HepG2 (cell line): ENCODE data around the gene MYL6B. TPM values are rescaled to one million over a fixed set of nuclear protein-coding genes. Genes with fewer than 3 reads are reported as not detected.
A peak's percentile ranks its signal among the peaks of the same experiment; 100 is the strongest.

Experiments
- ATF7 ChIP-seq, 2 experiments: fragments of 450-650 bp in 1 of 2; sonication (generic) in 1 of 2; formaldehyde crosslinking in 1 of 2; IDR thresholded peaks; 2 replicates each; pipeline versions ENCODE4 v1.4.0 to v1.6.1; 2016 to 2020; ENCODE audit warnings: antibody characterized with exemption in 1 of 2, mild to moderate bottlenecking in 1 of 2, missing genetic modification reagents in 1 of 2
- CBX2 ChIP-seq, 2 experiments: fragments of 200-600 bp in 1 of 2; sonication (generic); formaldehyde crosslinking in 1 of 2; IDR thresholded peaks; 2 replicates each; pipeline versions ENCODE4 v1.7.0 to v1.8.1; 2018 to 2022; ENCODE audit warnings: low read depth in 2 of 2, low read length in 1 of 2, mild to moderate bottlenecking in 1 of 2, missing genetic modification reagents in 1 of 2
- ETV6 ChIP-seq: sonication (generic); formaldehyde crosslinking; conservative IDR thresholded peaks from 2 replicates; pipeline ENCODE4 v1.4.0; 2020; ENCODE audit warnings: missing genetic modification reagents
- HDAC6 ChIP-seq: fragments of 200-600 bp; sonication (generic); IDR thresholded peaks from 2 replicates; pipeline ENCODE4 v1.7.0; 2017; ENCODE audit warnings: mild to moderate bottlenecking, antibody characterized with exemption, low read length, low read depth
- HNF4G ChIP-seq, 2 experiments: sonication (generic) in 1 of 2; formaldehyde crosslinking in 1 of 2; IDR thresholded peaks; 2 replicates each; pipeline versions ENCODE4 v1.4.0 to v1.6.1; 2011 to 2020; ENCODE audit warnings: borderline replicate concordance in 2 of 2, low read depth in 2 of 2, mild to moderate bottlenecking in 2 of 2, low read length in 1 of 2, missing genetic modification reagents in 1 of 2, moderate library complexity in 1 of 2
- HOXD1 ChIP-seq: sonication (generic); formaldehyde crosslinking; IDR thresholded peaks from 2 replicates; pipeline ENCODE4 v1.5.0; 2020; ENCODE audit warnings: missing genetic modification reagents
- KDM5B ChIP-seq: sonication (generic); formaldehyde crosslinking; IDR thresholded peaks from 2 replicates; pipeline ENCODE4 v1.4.0; 2020; ENCODE audit warnings: missing genetic modification reagents, mild to moderate bottlenecking, borderline replicate concordance
- NFE2L2 ChIP-seq: fragments of 150-350 bp; IDR thresholded peaks from 2 replicates; pipeline ENCODE4 v1.6.1; 2014; ENCODE audit warnings: low read length
- PHF21A ChIP-seq: sonication (generic); formaldehyde crosslinking; IDR thresholded peaks from 2 replicates; pipeline ENCODE4 v1.5.0; 2020; ENCODE audit warnings: mild to moderate bottlenecking, missing genetic modification reagents
- TAF1 ChIP-seq: sonication (generic); formaldehyde crosslinking; IDR thresholded peaks from 2 replicates; pipeline ENCODE4 v1.4.0; 2020; ENCODE audit warnings: missing genetic modification reagents
- U2AF1 ChIP-seq: fragments of 200-400 bp; formaldehyde crosslinking; optimal IDR thresholded peaks from 2 replicates; pipeline ENCODE3; 2017; ENCODE audit warnings: mild to moderate bottlenecking, low read depth, low read length
- ZBTB20 ChIP-seq: sonication (generic); formaldehyde crosslinking; IDR thresholded peaks from 2 replicates; pipeline ENCODE4 v1.8.1; 2023; ENCODE audit warnings: missing genetic modification reagents, low read depth, mild to moderate bottlenecking, borderline replicate concordance
- ZBTB46 ChIP-seq: sonication (generic); formaldehyde crosslinking; IDR thresholded peaks from 2 replicates; pipeline ENCODE4 v1.4.0; 2020; ENCODE audit warnings: mild to moderate bottlenecking, missing genetic modification reagents, borderline replicate concordance
- ZNF230 ChIP-seq: sonication (generic); formaldehyde crosslinking; IDR thresholded peaks from 2 replicates; pipeline ENCODE4 v1.4.0; 2020; ENCODE audit warnings: mild to moderate bottlenecking, missing genetic modification reagents
- ZNF282 ChIP-seq: fragments of 450-650 bp; IDR thresholded peaks from 2 replicates; pipeline ENCODE4 v1.6.1; 2018; ENCODE audit not compliant: partially characterized antibody
- ZNF335 ChIP-seq: sonication (generic); formaldehyde crosslinking; IDR thresholded peaks from 2 replicates; pipeline ENCODE4 v1.4.0; 2020; ENCODE audit warnings: missing genetic modification reagents
- ZNF607 ChIP-seq: sonication (generic); formaldehyde crosslinking; IDR thresholded peaks from 2 replicates; pipeline ENCODE4 v1.5.1; 2020; ENCODE audit warnings: missing genetic modification reagents, mild to moderate bottlenecking, borderline replicate concordance
- ZNF768 ChIP-seq: sonication (generic); formaldehyde crosslinking; IDR thresholded peaks from 2 replicates; pipeline ENCODE4 v1.4.0; 2020; ENCODE audit warnings: missing genetic modification reagents
- polyA plus RNA-seq, 8 experiments: library from polyadenylated mRNA; depleted of rRNA in 3 of 8; stranded (reverse) in 7 of 8; unstranded in 1 of 8; fragments of >200 nt; fragmentation: Illumina TruSeq in 4 of 8; extraction: Trizol in 4 of 8; gene quantifications; 2 replicates each; pipeline versions ENCODE4 v1.2.1 to v1.2.3, GENCODE V29; 2011 to 2016; ENCODE audit warnings: low read depth in 4 of 8, missing spikeins in 1 of 8, mixed read lengths in 1 of 8; ENCODE audit not compliant: insufficient read depth in 1 of 8
- total RNA-seq, 5 experiments: library from RNA; depleted of rRNA; stranded (reverse); fragments of >200 nt; fragmentation: Illumina TruSeq; extraction: Trizol; gene quantifications; 2 replicates each; pipeline ENCODE4 v1.2.3, GENCODE V29; 2016; ENCODE audit warnings: low read depth in 1 of 5
- TF ChIP-seq, protein P1 (sequence below), 2 experiments: fragments of 450-650 bp in 1 of 2; sonication (generic) in 1 of 2; formaldehyde crosslinking; IDR thresholded peaks; 2 replicates each; pipeline versions ENCODE4 v1.5.0 to v1.8.0; 2020 to 2022; ENCODE audit warnings: mild to moderate bottlenecking in 1 of 2, missing genetic modification reagents in 1 of 2
- TF ChIP-seq, protein P2 (sequence below): sonication (generic); formaldehyde crosslinking; IDR thresholded peaks from 2 replicates; pipeline ENCODE4 v1.8.0; 2022; ENCODE audit warnings: mild to moderate bottlenecking, missing genetic modification reagents
- TF ChIP-seq, protein P3 (sequence below): sonication (generic); formaldehyde crosslinking; IDR thresholded peaks from 2 replicates; pipeline ENCODE4 v1.5.0; 2020; ENCODE audit warnings: missing genetic modification reagents

The MYL6B gene
- total and polyA plus RNA-seq, 2 of the 13 experiments (the other 11 are each of a cell fraction or from before 2014, with no cell fraction given), result 75.7 to 88.7 TPM

DNA sequence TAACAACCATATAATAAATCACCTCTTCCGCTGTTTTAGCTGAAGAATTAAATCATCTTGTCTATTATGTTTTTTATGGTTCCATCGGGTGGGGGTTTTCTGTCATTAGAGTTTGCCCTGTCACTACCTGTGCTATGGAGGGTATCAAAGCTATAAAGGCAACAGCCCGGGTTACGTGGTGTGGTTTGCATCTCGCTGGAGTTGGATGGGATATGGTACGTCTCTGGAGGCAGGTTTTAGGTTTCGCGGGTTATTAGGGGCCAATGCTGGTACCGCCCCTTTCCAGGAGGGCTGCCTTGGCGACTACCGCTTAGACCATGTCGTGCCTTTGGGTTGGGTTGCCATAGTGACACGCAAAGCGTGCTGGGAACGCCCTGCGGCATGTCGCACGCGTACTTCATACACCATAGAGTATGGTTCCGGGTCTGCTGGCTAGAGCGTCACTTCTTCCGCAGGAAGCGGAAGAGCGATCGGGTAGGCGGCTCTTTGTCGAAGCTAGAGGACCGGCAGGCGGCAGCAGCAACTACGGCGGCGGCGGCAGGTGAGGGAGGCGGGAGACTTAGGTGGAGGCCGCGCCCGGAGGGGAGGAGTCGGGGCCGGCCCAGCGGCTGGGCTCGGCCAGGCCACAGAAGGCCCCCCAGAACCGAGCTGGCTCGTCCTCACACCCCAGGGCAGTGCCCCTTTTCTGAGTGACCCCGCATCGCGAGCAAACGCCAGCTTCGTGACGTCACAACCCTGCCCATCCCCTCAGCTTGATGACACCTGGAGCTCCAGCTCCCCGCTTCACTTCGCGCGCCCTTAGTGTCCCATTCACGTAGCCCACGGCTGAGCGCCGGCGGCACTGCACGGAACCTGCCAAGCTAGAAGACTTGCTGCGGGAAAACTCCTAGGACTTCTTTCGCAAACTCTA lies 34.4 kb upstream of the MYL6B start, which contains the start of gene ZC3H10 (continued):
- TF ChIP-seq HNF4G (IDR thresholded peaks at IDR 0.05; ENCODE audit: borderline replicate concordance, low read depth, low read length), result no peak; the same call in 1 of the 2 replicates
- 0 out of 2 replicates have a peak, but pooled peaks have one; percentile 44 for TF ChIP-seq HNF4G (CRISPR knock-in tag; IDR thresholded peaks at IDR 0.05; ENCODE audit: borderline replicate concordance, low read depth)
- peak; percentile 68; the same call in 1 of the 2 replicates for TF ChIP-seq ZNF335 (CRISPR knock-in tag)
- peak; percentile 83; the same call in 1 of the 2 replicates for TF ChIP-seq HOXD1 (CRISPR knock-in tag)
- TF ChIP-seq ZBTB20 (CRISPR knock-in tag), result peak; percentile 76
- no peak; the same call in 1 of the 2 replicates for TF ChIP-seq KDM5B
- no peak for TF ChIP-seq CBX2 (IDR thresholded peaks at IDR 0.05; ENCODE audit: low read depth, low read length)
- TF ChIP-seq CBX2 (CRISPR knock-in tag; IDR thresholded peaks at IDR 0.05; ENCODE audit: low read depth), result no peak
- peak; percentile 88 for TF ChIP-seq PHF21A (CRISPR knock-in tag)
- TF ChIP-seq, protein P1, sequence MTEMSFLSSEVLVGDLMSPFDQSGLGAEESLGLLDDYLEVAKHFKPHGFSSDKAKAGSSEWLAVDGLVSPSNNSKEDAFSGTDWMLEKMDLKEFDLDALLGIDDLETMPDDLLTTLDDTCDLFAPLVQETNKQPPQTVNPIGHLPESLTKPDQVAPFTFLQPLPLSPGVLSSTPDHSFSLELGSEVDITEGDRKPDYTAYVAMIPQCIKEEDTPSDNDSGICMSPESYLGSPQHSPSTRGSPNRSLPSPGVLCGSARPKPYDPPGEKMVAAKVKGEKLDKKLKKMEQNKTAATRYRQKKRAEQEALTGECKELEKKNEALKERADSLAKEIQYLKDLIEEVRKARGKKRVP (CRISPR knock-in tag; IDR thresholded peaks at IDR 0.05), result peak in 1 of 2 experiments; percentile 57; a peak in 1 of 4 replicates
- no peak for TF ChIP-seq ZNF282
- no peak for TF ChIP-seq NFE2L2
- peak; percentile 77; the same call in 1 of the 2 replicates for TF ChIP-seq TAF1
- TF ChIP-seq ZNF768 (CRISPR knock-in tag), result peak; percentile 16; the same call in 1 of the 2 replicates
- peak; percentile 99 for TF ChIP-seq ETV6 (CRISPR knock-in tag)
- TF ChIP-seq ZNF230 (CRISPR knock-in tag), result no peak; the same call in 1 of the 2 replicates
- no peak for TF ChIP-seq HDAC6
- no peak for TF ChIP-seq U2AF1
- no peak for TF ChIP-seq ZBTB46 (CRISPR knock-in tag)
- TF ChIP-seq, protein P2, sequence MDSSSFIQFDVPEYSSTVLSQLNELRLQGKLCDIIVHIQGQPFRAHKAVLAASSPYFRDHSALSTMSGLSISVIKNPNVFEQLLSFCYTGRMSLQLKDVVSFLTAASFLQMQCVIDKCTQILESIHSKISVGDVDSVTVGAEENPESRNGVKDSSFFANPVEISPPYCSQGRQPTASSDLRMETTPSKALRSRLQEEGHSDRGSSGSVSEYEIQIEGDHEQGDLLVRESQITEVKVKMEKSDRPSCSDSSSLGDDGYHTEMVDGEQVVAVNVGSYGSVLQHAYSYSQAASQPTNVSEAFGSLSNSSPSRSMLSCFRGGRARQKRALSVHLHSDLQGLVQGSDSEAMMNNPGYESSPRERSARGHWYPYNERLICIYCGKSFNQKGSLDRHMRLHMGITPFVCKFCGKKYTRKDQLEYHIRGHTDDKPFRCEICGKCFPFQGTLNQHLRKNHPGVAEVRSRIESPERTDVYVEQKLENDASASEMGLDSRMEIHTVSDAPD (CRISPR knock-in tag), result 0 out of 2 replicates have a peak, but pooled peaks have one; percentile 48
- peak; percentile 63 for TF ChIP-seq ATF7 (IDR thresholded peaks at IDR 0.05)
- TF ChIP-seq ATF7 (CRISPR knock-in tag; IDR thresholded peaks at IDR 0.05), result no peak; the same call in 1 of the 2 replicates
- TF ChIP-seq, protein P3, sequence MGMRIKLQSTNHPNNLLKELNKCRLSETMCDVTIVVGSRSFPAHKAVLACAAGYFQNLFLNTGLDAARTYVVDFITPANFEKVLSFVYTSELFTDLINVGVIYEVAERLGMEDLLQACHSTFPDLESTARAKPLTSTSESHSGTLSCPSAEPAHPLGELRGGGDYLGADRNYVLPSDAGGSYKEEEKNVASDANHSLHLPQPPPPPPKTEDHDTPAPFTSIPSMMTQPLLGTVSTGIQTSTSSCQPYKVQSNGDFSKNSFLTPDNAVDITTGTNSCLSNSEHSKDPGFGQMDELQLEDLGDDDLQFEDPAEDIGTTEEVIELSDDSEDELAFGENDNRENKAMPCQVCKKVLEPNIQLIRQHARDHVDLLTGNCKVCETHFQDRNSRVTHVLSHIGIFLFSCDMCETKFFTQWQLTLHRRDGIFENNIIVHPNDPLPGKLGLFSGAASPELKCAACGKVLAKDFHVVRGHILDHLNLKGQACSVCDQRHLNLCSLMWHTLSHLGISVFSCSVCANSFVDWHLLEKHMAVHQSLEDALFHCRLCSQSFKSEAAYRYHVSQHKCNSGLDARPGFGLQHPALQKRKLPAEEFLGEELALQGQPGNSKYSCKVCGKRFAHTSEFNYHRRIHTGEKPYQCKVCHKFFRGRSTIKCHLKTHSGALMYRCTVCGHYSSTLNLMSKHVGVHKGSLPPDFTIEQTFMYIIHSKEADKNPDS, result no peak
- TF ChIP-seq ZNF607 (CRISPR knock-in tag), result no peak; the same call in 1 of the 2 replicates
